ENCODE results near the gene RBM34. TPM values are rescaled to one million over a fixed set of nuclear protein-coding genes. Genes with fewer than 3 reads are reported as not detected.
"Not testable (repeated sequence)": the region's sequence is repeated elsewhere in the genome, so short reads cannot be mapped to it uniquely, and the experiment has no call there.

RBM34 gene
- total RNA-seq, 2 donors from 2014 or later, result 37.0 to 59.8 TPM

- DNase-seq (ENCODE audit: low spot score) (no peak), ATAC-seq (ENCODE audit: insufficient number of reproducible peaks, low FRiP score, low read depth) (no peak)
- Histone ChIP-seq H3K9me3 (no peaks in the 10 kb centered on the region), H3K36me3 (no peaks in the 10 kb centered on the region), H3K27ac (peak overlapping the region; percentile 47 to 66), H3K4me1 (ENCODE audit: control insufficient read depth in 1 of 2, low read depth in 2 of 2) (peaks cover 3 to 22% of the 10 kb centered on the region in 2 donors), H3K27me3 (replicated peaks; ENCODE audit: insufficient read depth) (no peaks in the 10 kb centered on the region), H3K4me3 (no peak overlapping the region)
- no peak for TF ChIP-seq CTCF (IDR thresholded peaks at IDR 0.05)
Measured at GRCh38 chr1:235090406-235091069, 70.5 kb downstream of the RBM34 start.

GRCh38 chr1:235088907-235089306, 72.1 kb downstream of the RBM34 start:
- H3K27me3 ChIP-seq (replicated peaks; ENCODE audit: insufficient read depth), result no peaks in the 10 kb centered on the region
- H3K9me3 ChIP-seq, result no peaks in the 10 kb centered on the region
- ATAC-seq (ENCODE audit: insufficient number of reproducible peaks, low FRiP score, low read depth) (no peak), DNase-seq (ENCODE audit: low spot score) (no peak)
- no peak overlapping the region for H3K27ac ChIP-seq
- TF ChIP-seq CTCF (IDR thresholded peaks at IDR 0.05), result no peak
- H3K4me1 ChIP-seq (ENCODE audit: control insufficient read depth in 1 of 2, low read depth in 2 of 2), result peaks cover 3 to 22% of the 10 kb centered on the region in 2 donors
- H3K4me3 ChIP-seq, result no peak overlapping the region
- no peaks in the 10 kb centered on the region for H3K36me3 ChIP-seq

- H3K27ac ChIP-seq, result no peak overlapping the region
- no peak for DNase-seq (ENCODE audit: low spot score)
Measured at GRCh38 chr1:235088430-235088829, 72.6 kb downstream of the RBM34 start.

GRCh38 chr1:235087906-235088305, 73.1 kb downstream of the RBM34 start:
- peaks cover 6 to 23% of the 10 kb centered on the region in 2 donors for H3K4me1 ChIP-seq (ENCODE audit: control insufficient read depth in 1 of 2, low read depth in 2 of 2)
- H3K36me3 ChIP-seq, result no peaks in the 10 kb centered on the region
- H3K4me3 ChIP-seq, result no peak overlapping the region
- DNase-seq (ENCODE audit: low spot score) (no peak), ATAC-seq (ENCODE audit: insufficient number of reproducible peaks, low FRiP score, low read depth) (no peak)
- TF ChIP-seq CTCF (IDR thresholded peaks at IDR 0.05), result no peak
- no peaks in the 10 kb centered on the region for H3K9me3 ChIP-seq
- no peaks in the 10 kb centered on the region for H3K27me3 ChIP-seq (replicated peaks; ENCODE audit: insufficient read depth)
- no peak overlapping the region for H3K27ac ChIP-seq

More at GRCh38 chr1:235088430-235088829, 72.6 kb downstream of the RBM34 start:
- H3K4me1 ChIP-seq (ENCODE audit: control insufficient read depth in 1 of 2, low read depth in 2 of 2), result peaks cover 2 to 23% of the 10 kb centered on the region in 2 donors
- TF ChIP-seq CTCF (IDR thresholded peaks at IDR 0.05), result no peak
- no peaks in the 10 kb centered on the region for H3K27me3 ChIP-seq (replicated peaks; ENCODE audit: insufficient read depth)
- no peak for ATAC-seq (ENCODE audit: insufficient number of reproducible peaks, low FRiP score, low read depth)
- H3K36me3 ChIP-seq, result no peaks in the 10 kb centered on the region
- no peaks in the 10 kb centered on the region for H3K9me3 ChIP-seq
- no peak overlapping the region for H3K4me3 ChIP-seq

GRCh38 chr1:235085411-235086117, 75.5 kb downstream of the RBM34 start:
- not testable (repeated sequence) for H3K36me3 ChIP-seq; H3K27ac ChIP-seq; H3K9me3 ChIP-seq; DNase-seq (ENCODE audit: low spot score); ATAC-seq (ENCODE audit: insufficient number of reproducible peaks, low FRiP score, low read depth); H3K4me3 ChIP-seq; H3K27me3 ChIP-seq (replicated peaks; ENCODE audit: insufficient read depth)
- peaks cover 14 to 26% of the 10 kb centered on the region in 2 donors for H3K4me1 ChIP-seq (ENCODE audit: control insufficient read depth in 1 of 2, low read depth in 2 of 2)

Other genes starting within 250 kb of the RBM34 start
- 100 to 1,000 TPM in 1 of 2 donors, 10 to 100 TPM in 1; 59.0 to 101 TPM for gene TOMM20, start 32.4 kb downstream of the RBM34 start, total RNA-seq
- 10 to 100 TPM; 32.4 to 50.2 TPM for gene ARID4B, start 166.9 kb upstream of the RBM34 start, total RNA-seq
- 10 to 100 TPM; 13.5 to 33.2 TPM for gene GGPS1, start 167.3 kb upstream of the RBM34 start, total RNA-seq
- gene TBCE, start 206.2 kb upstream of the RBM34 start, total RNA-seq, result 10 to 100 TPM; 16.9 to 30.1 TPM